GM19397 (cell line): ENCODE data around the gene COPS6.
A peak's percentile ranks its signal among the peaks of the same experiment; 100 is the strongest.

ENCODE experiments used
- ATAC-seq: cut with Tn5 transposase; IDR thresholded peaks from one replicate; pipeline ENCODE4 v1.9.1; 2021; ENCODE audit warnings: mild to moderate bottlenecking, moderate library complexity; ENCODE audit not compliant: unreplicated experiment

The COPS6 gene

DNA sequence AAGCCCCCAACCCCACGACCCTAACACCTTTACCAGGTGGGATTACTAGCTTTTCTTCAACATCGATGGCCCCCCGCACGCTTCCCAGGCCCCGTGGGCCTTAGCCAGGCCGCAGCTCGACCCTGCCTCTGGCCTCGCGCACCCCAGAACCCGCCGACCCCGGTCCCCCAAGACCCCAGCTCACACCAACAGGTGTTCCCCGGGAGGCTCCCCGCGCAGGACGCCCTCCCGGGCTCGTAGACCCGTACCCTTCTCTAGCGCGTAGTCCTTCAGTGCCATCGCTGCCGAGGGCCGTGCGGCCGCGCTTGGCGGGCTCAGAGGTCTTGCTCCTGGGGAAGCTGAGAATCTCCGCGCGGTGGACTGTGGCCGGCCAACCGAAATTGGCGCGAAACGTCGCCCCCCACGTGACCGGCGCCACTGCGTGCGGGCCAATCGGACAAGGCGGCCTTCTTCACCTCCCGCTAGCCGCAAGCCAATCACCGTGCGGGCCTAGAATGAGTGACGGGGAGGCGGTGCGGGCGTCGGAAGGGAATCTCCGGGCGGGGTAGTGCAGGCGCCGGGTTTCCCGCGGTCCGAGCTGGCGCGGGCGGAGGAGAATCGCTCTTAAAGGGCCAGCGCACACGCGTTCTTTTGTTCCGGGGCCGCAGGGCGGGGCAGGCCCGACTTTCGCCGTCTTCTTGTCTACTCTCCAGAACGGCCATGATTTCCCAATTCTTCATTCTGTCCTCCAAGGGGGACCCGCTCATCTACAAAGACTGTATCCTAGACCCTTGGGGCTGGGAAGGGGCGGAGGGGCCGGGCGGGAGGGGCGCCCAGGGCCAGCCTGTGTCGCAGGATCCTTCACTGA lies 12.5 kb downstream of the COPS6 start, which contains the start of the genes AP4M1 and MCM7:
TSS of gene AP4M1 (plus strand) at position 628 of the 847 bp plus-strand sequence. CDS start at position 700, 72 bp downstream.
TSS of gene MCM7 (minus strand) at position 382 of the 847 bp plus-strand sequence. CDS start at position 279, 103 bp downstream.
- ATAC-seq: peak; percentile 83

DNA sequence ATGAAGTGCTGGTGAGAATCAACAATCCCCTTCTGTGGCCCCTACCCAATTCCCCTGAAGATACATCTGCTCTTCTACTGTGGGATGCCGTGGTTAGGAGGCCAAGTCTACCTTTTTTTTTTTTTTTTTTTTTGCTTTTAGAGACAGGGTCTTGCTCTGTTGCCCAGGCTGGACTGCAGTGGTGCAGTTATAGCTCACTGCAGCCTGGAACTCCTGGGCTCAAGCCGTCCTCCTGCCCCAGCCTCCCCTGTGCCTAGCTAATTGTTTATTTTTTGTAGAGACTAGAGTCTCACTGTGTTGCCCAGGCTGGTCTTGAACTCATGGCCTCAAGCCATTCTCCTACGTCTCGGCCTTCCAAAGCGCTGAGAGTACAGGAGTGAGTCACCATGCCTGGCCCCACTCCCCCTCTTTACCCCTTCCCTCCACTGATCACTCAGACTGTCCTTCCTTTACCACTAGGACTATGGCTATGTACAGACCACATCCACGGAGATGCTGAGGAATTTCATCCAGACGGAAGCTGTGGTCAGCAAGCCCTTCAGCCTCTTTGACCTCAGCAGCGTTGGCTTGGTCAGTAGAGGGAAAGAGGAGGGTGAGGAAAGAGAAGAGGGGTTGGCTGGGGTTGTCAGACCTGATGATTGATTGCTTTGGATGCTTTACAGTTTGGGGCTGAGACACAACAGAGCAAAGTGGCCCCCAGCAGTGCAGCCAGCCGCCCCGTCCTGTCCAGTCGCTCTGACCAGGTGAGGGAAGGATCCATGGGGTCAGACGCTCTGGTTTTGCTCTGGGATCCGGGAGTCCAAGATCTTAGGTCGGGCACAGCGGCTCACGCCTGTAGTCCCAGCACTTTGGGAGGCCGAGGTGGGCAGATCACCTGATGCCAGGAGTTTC lies 14.4 kb downstream of the COPS6 start:
- ATAC-seq: no peak

GRCh38 chr7:100105534-100105933 lies 16.8 kb downstream of the COPS6 start:
- no peak for ATAC-seq

DNA sequence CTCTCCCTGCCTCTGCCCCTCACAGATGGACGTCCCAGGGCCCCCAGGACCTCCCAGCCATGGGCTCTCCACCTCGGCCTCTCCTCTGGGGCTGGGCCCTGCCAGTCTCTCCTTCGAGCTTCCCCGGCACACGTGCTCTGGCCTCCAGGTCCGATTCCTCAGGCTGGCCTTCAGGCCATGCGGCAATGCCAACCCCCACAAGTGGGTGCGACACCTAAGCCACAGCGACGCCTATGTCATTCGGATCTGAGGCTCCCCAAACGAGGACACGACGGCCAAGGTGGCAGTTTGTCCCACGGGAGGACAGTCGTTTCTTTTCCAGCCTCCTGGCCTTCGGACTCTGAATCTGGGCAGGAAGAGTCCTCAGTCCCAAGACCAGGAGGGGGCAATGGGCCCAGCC lies 17.9 kb downstream of the COPS6 start:
- ATAC-seq: no peak

GRCh38 chr7:100107125-100107737 lies 18.5 kb downstream of the COPS6 start:
- no peak for ATAC-seq

GRCh38 chr7:100107890-100108289 lies 19.1 kb downstream of the COPS6 start:
- no peak for ATAC-seq

GRCh38 chr7:100109521-100110163 lies 20.9 kb downstream of the COPS6 start:
- ATAC-seq: no peak

GRCh38 chr7:100111156-100111555 lies 22.4 kb downstream of the COPS6 start:
- ATAC-seq: no peak

GRCh38 chr7:100111914-100112313 lies 23.1 kb downstream of the COPS6 start:
- no peak for ATAC-seq

DNA sequence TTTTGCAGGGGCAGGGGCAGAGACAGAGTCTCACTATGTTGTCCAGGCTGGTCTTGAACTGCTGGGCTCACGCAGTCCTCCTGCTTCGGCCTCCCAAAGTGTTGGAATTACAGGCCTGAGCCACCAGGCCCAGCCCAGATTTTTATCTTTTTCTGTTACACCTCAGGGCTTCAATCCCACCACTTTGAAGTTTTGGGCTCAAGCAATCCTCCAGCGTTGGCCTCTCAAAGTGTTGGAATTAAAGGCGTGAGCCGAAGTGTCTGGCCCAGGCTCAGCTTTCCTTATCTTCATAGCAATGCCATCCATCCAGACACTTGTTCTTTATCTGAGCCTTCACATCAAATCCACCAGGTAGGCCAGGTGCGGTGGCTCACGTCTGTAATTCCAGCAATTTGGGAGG lies 26.3 kb downstream of the COPS6 start:
- no peak for ATAC-seq

DNA sequence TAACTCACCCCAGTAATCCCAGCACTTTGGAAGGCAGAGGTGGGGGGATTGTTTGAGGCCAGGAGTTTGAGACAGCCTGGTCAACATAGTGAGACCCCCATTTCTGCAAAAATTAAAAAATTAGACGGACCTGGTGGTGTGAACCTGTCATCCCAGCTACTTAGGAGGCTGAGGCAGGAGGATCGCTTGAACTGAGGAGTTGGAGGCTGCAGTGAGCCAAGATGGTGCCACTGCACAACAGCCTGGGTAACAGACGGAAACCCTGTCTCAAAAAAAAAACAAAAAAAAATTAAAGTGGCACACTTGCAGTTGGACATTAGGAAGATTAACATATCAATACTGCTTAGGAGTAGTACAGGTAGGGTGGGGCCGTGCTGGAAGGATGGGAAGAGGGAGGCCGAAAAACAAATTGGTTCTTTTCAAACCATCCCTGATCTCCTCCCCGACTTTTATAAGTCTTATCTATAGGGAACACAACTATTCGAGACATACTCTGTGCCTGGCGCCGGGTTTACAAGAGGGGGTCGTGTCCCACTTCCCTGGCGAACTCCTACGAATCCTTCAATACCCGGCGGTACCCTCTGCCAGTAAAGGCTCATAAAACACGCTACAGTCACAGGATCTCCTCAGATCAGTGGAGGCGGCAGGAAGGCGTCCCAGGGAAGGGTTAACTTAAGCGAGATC lies 29.8 kb downstream of the COPS6 start:
- no peak for ATAC-seq

GRCh38 chr7:100119072-100119969 lies 30.6 kb downstream of the COPS6 start, which contains the start of the genes CNPY4 and TAF6:
CNPY4 (plus strand) TSS chr7:100119634; CDS start chr7:100119745, 111 bp downstream.
TAF6 (minus strand) TSS chr7:100119358; CDS start chr7:100114209, 5,149 bp downstream.
- peak; percentile 70 for ATAC-seq

- peak; percentile 26 for ATAC-seq
These were observed 31.4 kb downstream of the COPS6 start for GRCh38 chr7:100119970-100120732.

DNA sequence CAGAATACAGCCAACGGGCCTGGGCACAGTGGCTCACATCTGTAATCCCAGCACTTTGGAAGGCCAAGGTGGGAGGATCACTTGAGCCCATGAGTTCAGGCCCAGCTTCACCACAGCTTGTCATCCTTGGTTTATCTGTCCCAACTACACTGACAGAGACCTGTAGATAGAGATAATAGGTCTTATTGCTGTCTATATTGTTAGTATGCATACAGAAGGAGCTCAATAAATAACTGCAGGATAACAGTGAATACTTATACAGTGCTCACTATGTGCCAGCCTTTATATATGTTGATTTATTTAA lies 31.9 kb downstream of the COPS6 start:
- ATAC-seq: no peak

DNA sequence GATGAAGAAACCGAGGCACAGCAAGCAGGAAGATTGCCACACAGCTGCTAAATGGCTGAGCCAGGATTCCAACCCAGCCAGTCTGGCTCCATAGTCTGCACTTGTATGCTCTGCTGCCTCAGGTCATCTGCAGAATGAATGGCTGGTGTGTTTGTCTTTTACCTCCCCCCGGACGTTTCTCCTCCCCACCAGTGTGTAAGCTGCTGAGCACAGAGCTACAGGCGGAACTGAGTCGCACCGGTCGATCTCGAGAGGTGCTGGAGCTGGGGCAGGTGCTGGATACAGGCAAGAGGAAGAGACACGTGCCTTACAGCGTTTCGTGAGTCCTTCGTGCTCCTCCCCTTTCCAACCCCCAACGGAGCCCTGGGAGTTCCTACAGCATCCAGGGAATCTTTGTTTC lies 33.3 kb downstream of the COPS6 start:
- no peak for ATAC-seq

GRCh38 chr7:100122568-100122967 lies 33.8 kb downstream of the COPS6 start:
- no peak for ATAC-seq

GRCh38 chr7:100124301-100125230 lies 35.8 kb downstream of the COPS6 start:
- ATAC-seq: no peak
